GM18519 (cell line): Measurements from ENCODE around the gene VSX2.
A peak's percentile ranks its signal among the peaks of the same experiment; 100 is the strongest.

Experiments used
- ATAC-seq: cut with Tn5 transposase; IDR thresholded peaks from one replicate; pipeline ENCODE4 v1.9.1; 2021; ENCODE audit warnings: mild to moderate bottlenecking, moderate library complexity; ENCODE audit not compliant: unreplicated experiment, low FRiP score

The VSX2 gene

GRCh38 chr14:74296037-74296467 lies 56.8 kb downstream of the VSX2 start:
- ATAC-seq, result no peak

- no peak for ATAC-seq
These were observed 58.7 kb downstream of the VSX2 start for GRCh38 chr14:74297986-74298385.

- ATAC-seq, result no peak
These were observed 59.9 kb downstream of the VSX2 start for GRCh38 chr14:74299061-74299545.

GRCh38 chr14:74301594-74302151 lies 62.4 kb downstream of the VSX2 start:
- no peak for ATAC-seq

GRCh38 chr14:74302152-74302628 lies 62.9 kb downstream of the VSX2 start:
- no peak for ATAC-seq

GRCh38 chr14:74302634-74303569 lies 63.7 kb downstream of the VSX2 start, which contains the start of gene ABCD4:
TSS of gene ABCD4 (minus strand) at chr14:74302934. CDS start at chr14:74302912, 22 bp downstream.
- ATAC-seq, result peak; percentile 81

- ATAC-seq, result no peak
These were observed 69.4 kb downstream of the VSX2 start for GRCh38 chr14:74308695-74309094.

GRCh38 chr14:74309125-74310022 lies 70.1 kb downstream of the VSX2 start:
- no peak for ATAC-seq

- ATAC-seq, result no peak
These were observed 72.9 kb downstream of the VSX2 start for GRCh38 chr14:74312161-74312560.
